Measurements from ENCODE around the gene ADARB1.

ADARB1 gene

DNA sequence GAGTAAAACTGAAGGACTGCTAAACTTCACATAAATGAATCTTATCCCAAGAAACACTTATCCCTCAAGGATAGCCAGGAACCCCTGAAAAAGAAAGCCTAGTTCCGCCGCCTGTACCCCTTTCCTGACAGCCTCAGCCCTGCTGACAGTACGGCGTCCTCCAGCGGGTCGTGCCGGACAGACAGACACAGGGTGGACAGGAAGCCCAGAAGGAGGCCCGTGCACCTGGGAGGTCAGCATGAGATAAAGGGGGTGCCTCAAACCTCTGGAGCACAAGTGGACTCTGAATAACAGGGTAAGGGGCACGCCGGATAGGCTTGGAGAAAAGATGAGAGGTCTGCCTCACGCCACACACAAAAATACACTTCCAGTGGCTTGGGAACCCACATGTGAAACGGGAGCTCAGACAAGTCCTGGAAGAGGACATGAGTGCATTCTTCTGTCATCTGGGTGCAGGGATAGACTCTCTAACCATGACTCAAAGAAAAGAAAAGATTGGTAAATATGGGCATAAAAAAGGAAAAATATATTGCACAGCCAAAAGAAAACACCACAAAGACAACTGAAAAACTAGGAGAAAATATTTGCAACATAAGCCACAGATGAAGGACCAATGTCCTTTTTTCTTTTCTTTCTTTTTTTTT lies 17.3 kb upstream of the ADARB1 start:
- DNase-seq (ENCODE audit: low read depth): no peak
- TF ChIP-seq, protein P1, sequence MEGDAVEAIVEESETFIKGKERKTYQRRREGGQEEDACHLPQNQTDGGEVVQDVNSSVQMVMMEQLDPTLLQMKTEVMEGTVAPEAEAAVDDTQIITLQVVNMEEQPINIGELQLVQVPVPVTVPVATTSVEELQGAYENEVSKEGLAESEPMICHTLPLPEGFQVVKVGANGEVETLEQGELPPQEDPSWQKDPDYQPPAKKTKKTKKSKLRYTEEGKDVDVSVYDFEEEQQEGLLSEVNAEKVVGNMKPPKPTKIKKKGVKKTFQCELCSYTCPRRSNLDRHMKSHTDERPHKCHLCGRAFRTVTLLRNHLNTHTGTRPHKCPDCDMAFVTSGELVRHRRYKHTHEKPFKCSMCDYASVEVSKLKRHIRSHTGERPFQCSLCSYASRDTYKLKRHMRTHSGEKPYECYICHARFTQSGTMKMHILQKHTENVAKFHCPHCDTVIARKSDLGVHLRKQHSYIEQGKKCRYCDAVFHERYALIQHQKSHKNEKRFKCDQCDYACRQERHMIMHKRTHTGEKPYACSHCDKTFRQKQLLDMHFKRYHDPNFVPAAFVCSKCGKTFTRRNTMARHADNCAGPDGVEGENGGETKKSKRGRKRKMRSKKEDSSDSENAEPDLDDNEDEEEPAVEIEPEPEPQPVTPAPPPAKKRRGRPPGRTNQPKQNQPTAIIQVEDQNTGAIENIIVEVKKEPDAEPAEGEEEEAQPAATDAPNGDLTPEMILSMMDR (conservative IDR thresholded peaks at IDR 0.05; ENCODE audit: low read depth, low read length): no peak
- no peak overlapping the region for H3K4me3 ChIP-seq (ENCODE audit: low read length)

DNA sequence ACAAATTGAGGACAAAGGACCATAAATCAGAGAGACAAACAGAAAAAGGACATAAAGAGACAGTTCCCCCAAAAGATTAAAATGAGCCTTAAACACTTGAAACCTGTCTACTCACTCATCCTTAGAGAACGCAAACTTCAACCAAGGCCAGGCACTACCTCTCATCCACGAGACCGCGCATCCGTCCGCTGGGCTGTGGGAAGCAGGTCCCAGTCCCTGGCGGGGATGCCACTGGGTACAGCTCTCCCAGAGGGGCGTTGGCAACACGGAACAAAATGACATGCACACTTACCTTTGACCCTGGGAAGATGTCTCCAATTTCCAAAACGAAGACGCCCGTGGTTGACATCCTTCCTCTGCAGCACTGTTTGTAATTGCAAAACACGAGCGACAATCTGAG lies 16.5 kb upstream of the ADARB1 start:
- H3K4me3 ChIP-seq (ENCODE audit: low read length): no peak overlapping the region
- DNase-seq (ENCODE audit: low read depth): no peak
- TF ChIP-seq, protein P1 (conservative IDR thresholded peaks at IDR 0.05; ENCODE audit: low read depth, low read length): no peak

DNA sequence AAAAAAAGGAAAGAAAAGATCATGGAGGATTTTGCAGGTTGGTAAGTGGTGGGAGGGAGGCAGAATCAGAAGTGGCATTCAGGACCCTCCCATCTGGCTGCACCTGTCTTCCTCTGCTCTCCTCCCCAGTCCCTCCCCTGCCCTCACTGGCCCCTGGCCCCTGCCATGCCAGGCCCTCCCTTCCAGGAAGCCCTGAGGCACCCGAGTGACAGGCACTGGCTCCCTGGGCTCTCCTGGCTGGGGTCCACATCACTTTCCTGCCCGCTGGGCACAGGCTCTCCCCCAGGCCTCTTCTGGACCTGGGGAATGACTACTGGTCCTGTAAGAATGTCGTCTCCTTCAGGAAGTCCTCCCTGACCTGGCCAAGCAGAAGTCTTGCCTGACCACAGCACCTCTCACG lies 15.3 kb upstream of the ADARB1 start:
- no peak for DNase-seq (ENCODE audit: low read depth)
- TF ChIP-seq, protein P1 (conservative IDR thresholded peaks at IDR 0.05; ENCODE audit: low read depth, low read length): no peak
- H3K4me3 ChIP-seq (ENCODE audit: low read length): no peak overlapping the region

DNA sequence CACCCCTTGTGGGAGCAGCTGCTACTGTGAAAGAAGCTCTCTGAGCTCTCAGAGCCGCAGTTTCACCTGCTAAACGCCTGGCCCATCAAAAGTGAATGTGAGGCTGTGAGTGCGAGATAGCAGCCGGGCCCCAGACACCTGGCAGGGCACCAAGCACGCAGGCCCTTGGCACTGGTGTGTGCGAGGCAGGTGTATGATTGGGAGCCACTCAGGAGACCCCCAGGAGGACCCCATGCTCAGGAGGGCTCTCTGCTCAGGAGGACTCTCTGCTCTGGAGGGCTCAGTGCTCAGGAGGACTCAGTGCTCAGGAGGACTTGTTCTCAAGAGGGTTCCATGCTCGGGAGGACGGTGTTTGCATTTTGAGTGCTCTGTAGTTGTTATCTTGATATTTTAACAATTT lies 14.3 kb upstream of the ADARB1 start:
- DNase-seq (ENCODE audit: low read depth): no peak
- no peak overlapping the region for H3K4me3 ChIP-seq (ENCODE audit: low read length)
- TF ChIP-seq, protein P1 (conservative IDR thresholded peaks at IDR 0.05; ENCODE audit: low read depth, low read length): no peak

DNA sequence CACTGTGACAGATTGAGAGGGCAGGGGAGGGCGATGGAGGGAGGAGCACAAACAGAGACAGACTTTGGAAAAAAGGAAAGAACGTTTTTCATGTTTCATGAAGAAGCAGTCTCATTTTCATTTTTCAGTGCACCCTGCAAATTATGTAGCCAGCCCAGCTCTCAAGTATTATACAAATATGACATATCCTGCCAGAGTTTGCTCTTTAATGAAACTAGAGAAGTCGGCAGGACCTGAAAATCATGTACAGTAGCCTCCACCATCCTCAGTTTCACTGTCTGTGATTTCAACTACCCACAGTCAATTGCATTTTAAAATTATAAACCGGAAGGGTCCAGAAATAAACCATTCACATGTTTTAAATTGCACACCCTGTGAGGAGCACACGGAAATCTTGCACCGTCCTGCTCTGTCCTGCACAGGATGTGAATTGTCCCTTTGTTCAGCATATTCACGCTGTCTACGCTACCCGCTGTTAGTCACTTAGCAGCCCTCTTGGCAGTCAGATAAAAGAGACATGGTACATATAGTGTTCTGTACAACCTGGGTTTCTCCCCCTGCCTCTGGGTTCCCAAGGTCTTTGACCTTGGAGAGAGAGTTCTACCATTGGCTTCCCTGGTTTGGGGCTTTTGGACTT lies 13.6 kb upstream of the ADARB1 start:
- no peak overlapping the region for H3K4me3 ChIP-seq (ENCODE audit: low read length)
- no peak for DNase-seq (ENCODE audit: low read depth)
- TF ChIP-seq, protein P1 (conservative IDR thresholded peaks at IDR 0.05; ENCODE audit: low read depth, low read length): no peak

DNA sequence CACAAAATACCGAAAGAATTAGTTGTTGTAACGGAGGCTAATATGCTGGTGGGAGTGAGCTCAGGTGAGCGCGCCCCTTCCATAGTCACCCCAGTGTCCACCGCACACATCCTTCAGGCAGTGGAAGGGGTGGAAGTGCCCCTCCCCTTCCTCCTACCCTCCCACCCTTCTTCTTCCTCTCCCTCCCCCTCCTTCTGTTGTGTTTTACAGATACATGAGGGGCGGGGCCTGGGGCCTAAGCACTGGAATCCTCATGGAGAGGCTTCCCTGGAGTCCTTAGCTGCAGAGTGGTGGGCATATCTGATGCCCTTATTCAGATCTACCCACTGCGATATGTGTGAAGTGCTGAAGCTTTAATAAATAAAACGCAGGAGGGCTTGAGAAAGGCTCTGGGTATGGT lies 10.3 kb upstream of the ADARB1 start:
- H3K4me3 ChIP-seq (ENCODE audit: low read length): no peak overlapping the region

More for the DNA sequence above, 10.3 kb upstream of the ADARB1 start:
- TF ChIP-seq, protein P1 (conservative IDR thresholded peaks at IDR 0.05; ENCODE audit: low read depth, low read length): no peak
- DNase-seq (ENCODE audit: low read depth): no peak
